Uterus (tissue), 2 donors: ENCODE data around the gene VAV3.

Source experiments
- CTCF ChIP-seq, 4 experiments: fragments of 200-600 bp in 2 of 4; fragments of 450-650 bp in 2 of 4; sonication (generic) in 2 of 4; IDR thresholded peaks; one replicate each; pipeline ENCODE4 v1.5.1; 2016 to 2019; ENCODE audit warnings: antibody characterized with exemption in 4 of 4, mild to moderate bottlenecking in 2 of 4, moderate library complexity in 1 of 4
- POLR2A ChIP-seq, 2 donors: fragments of 450-650 bp; IDR thresholded peaks; one replicate each; pipeline ENCODE4 v1.6.1; 2016; ENCODE audit warnings: antibody characterized with exemption in 2 of 2, mild to moderate bottlenecking in 1 of 2, moderate library complexity in 1 of 2

- TF ChIP-seq CTCF (IDR thresholded peaks at IDR 0.05) = no peak
- no peak for TF ChIP-seq POLR2A (IDR thresholded peaks at IDR 0.05)
Observed at GRCh38 chr1:107724648-107725047, 240.3 kb downstream of the VAV3 start.
